HG02759 (cell line): ENCODE measurements around the gene DCHS2.

Source experiments
- ATAC-seq: cut with Tn5 transposase; IDR thresholded peaks from one replicate; pipeline ENCODE4 v1.9.1; 2021; ENCODE audit warnings: mild to moderate bottlenecking, moderate library complexity; ENCODE audit not compliant: unreplicated experiment

The DCHS2 gene

GRCh38 chr4:154320521-154320920 lies 171.1 kb downstream of the DCHS2 start:
- ATAC-seq: no peak

DNA sequence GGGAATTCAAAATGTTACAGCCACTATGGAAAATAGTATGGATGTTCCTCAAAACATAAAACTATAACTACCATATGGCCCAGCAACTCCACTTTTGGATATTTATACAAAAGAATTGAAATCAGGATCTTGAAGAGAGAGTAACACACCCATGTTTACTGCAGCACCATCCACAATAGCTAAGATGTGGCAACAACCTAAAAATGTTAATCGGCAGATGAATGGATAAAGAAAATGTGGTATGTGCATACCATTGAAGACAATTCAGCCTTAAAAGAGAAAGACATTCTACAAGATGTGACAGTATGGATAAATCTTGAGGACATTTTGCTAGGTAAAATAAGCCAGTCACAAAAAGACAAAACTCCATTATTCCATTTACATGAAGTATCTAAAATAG lies 171.9 kb downstream of the DCHS2 start:
- no peak for ATAC-seq

GRCh38 chr4:154317201-154317999 lies 174.2 kb downstream of the DCHS2 start:
- no peak for ATAC-seq

GRCh38 chr4:154315741-154316140 lies 175.9 kb downstream of the DCHS2 start:
- ATAC-seq: no peak

- ATAC-seq: no peak
These were observed 177.4 kb downstream of the DCHS2 start for GRCh38 chr4:154314248-154314647.

- no peak for ATAC-seq
These were observed 178.5 kb downstream of the DCHS2 start for GRCh38 chr4:154313004-154313585.

DNA sequence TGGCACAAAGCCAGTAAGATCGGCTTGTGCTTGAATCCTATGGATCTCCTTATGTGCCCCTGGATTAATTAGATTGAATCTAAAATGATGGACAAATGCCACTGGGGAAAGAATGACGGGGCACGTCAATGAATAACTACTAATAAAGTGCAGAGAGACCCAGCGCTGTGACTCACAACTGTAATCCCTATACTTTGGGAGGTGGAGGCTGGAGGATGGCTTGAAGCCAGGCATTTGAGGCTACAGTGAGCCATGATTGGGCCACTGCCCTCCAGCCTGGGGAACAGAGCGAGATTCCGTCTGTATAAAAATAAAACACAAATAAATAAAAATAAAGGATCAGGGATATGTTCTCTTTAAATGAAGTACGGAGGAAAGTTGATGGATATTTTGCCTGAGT lies 179.4 kb downstream of the DCHS2 start:
- ATAC-seq: no peak

GRCh38 chr4:154310578-154310977 lies 181.0 kb downstream of the DCHS2 start:
- no peak for ATAC-seq

- ATAC-seq: no peak
These were observed 183.4 kb downstream of the DCHS2 start for GRCh38 chr4:154308207-154308606.

DNA sequence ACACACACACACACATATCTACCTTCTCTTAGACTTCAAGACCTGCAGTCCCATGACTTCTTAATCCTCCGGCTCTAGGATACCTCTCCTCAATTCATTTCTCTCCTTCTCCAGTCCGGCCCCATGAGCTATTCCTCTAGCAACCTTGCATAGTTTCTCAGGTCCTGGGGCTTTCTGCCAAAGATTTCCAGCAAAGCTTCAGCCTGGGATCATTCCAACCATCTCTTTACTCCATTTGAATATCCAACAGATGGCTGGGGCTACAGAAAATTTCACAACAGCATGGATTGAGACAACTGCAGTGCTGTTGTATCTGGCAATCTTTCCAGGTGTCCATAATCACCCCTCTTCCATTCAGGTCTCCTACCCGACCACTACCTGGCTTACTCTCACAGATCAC lies 184.1 kb downstream of the DCHS2 start:
- no peak for ATAC-seq

- ATAC-seq: no peak
These were observed 186.0 kb downstream of the DCHS2 start for GRCh38 chr4:154305616-154306015.

GRCh38 chr4:154304679-154305078 lies 186.9 kb downstream of the DCHS2 start:
- no peak for ATAC-seq

- ATAC-seq: no peak
These were observed 196.8 kb downstream of the DCHS2 start for GRCh38 chr4:154294652-154295350.

DNA sequence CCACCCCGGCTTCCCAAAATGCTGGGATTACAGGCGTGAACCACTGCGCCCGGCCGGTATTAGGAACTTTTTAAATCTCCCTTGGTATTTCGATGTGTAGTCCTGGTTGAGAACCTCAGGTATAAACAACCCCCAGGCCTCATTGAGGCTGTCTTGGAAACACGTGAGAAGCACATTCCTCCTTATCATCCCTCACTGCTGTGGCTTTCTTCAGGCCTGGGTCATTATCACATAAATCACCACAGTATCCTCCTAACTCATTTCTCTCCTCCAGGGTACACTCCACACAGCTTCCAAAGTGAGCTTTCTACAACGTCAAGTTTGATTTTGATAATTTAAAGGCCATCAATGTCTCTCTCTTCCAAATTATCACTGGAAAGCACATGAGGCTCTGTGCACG lies 198.2 kb downstream of the DCHS2 start:
- no peak for ATAC-seq

- no peak for ATAC-seq
These were observed 199.0 kb downstream of the DCHS2 start for GRCh38 chr4:154292589-154292988.

- no peak for ATAC-seq
These were observed 214.4 kb downstream of the DCHS2 start for GRCh38 chr4:154277172-154277571.

DNA sequence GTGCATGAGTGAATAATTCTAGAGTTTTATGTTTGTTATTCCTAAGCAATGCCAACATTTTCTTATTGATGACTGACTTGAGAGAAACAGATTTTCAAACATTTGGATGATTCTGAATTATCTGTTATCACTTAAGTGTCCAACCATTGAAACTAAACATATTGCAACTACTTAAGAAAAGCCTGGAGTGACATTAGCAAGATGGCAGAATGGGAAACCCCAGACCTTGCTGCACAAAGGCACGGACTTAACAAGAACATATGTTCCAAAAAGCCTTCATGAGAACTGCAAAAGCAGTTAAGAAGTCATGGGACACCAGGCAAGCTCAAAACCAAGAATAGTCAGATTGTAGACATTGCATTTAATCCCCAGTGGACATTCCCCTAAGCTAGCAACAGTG lies 215.1 kb downstream of the DCHS2 start:
- no peak for ATAC-seq

DNA sequence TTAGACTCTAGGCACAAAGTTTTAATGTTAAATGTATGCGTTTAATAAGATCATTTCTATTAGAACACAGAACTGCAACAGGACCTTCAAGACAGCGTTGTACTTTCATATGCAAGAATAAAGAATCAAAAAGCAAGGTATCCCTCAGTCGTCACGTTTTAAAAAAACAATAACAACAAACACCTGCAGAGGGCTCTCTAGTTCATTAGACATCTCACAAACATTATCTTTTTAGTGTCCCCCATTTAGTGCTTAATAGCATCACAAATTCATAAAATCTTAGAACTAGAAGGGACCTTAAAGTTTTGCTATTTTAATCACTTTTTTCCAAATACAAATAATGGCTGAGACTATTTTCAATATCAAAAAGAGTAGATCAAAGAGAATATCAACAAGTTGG lies 236.6 kb downstream of the DCHS2 start:
- no peak for ATAC-seq

GRCh38 chr4:154234576-154234975 lies 257.0 kb downstream of the DCHS2 start:
- no peak for ATAC-seq

DNA sequence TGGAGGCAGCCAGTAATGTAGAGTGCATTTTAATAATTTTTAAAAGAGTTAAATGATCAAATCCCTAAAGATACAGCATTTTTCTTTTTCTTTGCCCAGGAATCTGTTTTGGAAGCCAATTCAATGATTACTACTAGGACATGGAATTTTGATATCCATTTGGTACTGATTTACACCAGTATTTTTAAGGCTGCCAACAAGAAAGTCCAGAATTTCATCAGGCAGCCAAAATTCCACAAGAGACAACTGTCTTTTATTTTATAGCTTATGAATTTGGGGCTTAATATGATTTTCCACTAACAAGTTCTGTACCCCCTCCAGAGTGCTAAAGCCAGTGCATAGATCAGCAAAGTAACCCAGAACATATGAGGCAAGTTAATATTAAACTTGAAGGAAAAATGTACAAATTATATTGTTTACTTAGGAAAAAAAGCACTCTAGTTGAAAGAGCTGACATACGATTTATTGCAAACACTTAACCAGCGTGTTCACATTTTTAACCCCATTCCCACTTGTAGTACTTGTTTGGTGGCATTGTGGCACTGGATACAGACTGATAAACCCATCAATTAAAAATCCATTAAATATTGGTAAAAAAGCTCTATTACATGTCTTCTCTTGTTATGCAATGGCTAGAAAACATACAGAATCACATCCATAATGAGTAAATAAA lies 259.7 kb downstream of the DCHS2 start:
- ATAC-seq: no peak

DNA sequence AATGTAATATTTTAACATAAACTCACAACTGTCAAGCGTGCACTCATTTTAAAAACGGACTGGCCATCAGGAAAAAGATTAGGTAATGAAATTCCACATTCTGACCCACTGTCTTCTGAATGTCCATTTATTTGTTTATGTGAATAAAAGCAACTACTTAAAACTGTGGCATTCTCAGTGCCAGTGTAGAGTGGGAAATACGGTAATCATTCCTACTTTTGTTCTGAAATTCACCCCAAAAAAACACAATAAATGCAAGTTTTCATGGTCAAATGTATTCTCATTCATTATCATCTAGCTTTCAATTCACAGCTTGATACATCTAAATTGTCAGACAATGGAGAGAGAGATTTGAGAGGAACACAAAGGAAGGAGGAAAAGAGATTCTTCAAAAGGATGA lies 260.9 kb downstream of the DCHS2 start:
- no peak for ATAC-seq

DNA sequence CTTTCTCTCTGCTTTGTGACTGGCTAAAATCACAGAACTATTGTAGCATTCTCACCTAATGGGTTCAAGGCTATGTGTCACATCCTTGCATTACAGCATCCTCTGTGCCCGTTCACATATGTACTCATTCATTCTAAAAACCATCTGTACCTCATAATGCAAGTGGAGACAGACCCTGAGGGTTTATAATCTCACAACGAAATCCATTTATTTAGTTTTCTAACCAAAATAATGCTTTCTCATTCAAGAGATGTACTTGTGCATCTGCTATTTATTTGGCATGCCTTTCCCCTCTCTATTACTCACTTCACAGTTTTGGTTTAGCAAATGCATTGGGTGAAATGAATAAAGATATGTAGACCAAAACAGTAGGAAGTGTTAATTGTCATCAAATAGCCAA lies 261.5 kb downstream of the DCHS2 start:
- ATAC-seq: no peak
